HepG2 (cell line): ENCODE results near the gene KLHDC2. TPM values are rescaled to one million over a fixed set of nuclear protein-coding genes. Genes with fewer than 3 reads are reported as not detected.

Experiments
- ATAC-seq: fragments of 200-7000 bp; cut with Tn5 transposase; 3 replicates; pipeline ENCODE4 v1.9.1; 2020; ENCODE audit warnings: mild to moderate bottlenecking, moderate library complexity
- BruUV-seq: library from RNA; stranded (reverse); fragments of 400-500 nt; replicated peaks from 2 replicates; lab custom pipeline; 2021; lab: Mats Ljungman, UMichigan
- CTCF ChIA-PET: fragments of 300-600 bp; formaldehyde crosslinking; extraction: SDS; loops from one replicate; lab custom pipeline; 2021; ENCODE audit warnings: low total read pairs, inconsistent platforms, low intra/inter-chr PET ratio; lab: Yijun Ruan, JAX
- POLR2A ChIA-PET: fragments of 350-600 bp; sonication (Branson Sonifier 250); formaldehyde crosslinking; loops from one replicate; lab custom pipeline; 2020; ENCODE audit warnings: antibody characterized with exemption, inconsistent platforms; lab: Yijun Ruan, JAX
- DNase-seq: peaks from one replicate; pipeline ENCODE4 v3.0.0-alpha.2; 2015; ENCODE audit warnings: low spot score
- FAIRE-seq: peaks from 3 replicates; lab custom pipeline; 2011; peaks lifted over from hg19 to GRCh38; lab: Jason Lieb, UNC
- H2AFZ ChIP-seq: one replicate; pipeline ENCODE4 v1.6.1; 2011; ENCODE audit warnings: low read length, inconsistent platforms
- H3K27ac ChIP-seq: fragments of 300-600 bp; 3 replicates; pipeline ENCODE4 v1.8.0; 2011; ENCODE audit warnings: mixed run types, mild to moderate bottlenecking, mixed read lengths, low read length, inconsistent platforms; ENCODE audit not compliant: insufficient read depth; ENCODE audit errors: extremely low read length
- H3K27me3 ChIP-seq, 2 experiments: fragments of 200-600 bp in 1 of 2; 2 replicates in 1 of 2; 3 replicates in 1 of 2; pipeline versions ENCODE4 v1.6.0 to v1.8.0; 2011; ENCODE audit warnings: low read length in 2 of 2, mild to moderate bottlenecking in 2 of 2, moderate library complexity in 2 of 2, inconsistent platforms in 1 of 2; ENCODE audit not compliant: insufficient read depth in 2 of 2, control insufficient read depth in 1 of 2
- H3K36me3 ChIP-seq, 2 experiments: fragments of 200-600 bp in 1 of 2; replicated peaks in 1 of 2; 2 replicates in 1 of 2; 3 replicates in 1 of 2; pipeline versions ENCODE4 v1.5.1 to v1.8.0; 2011; ENCODE audit warnings: low read length in 2 of 2, inconsistent platforms in 1 of 2; ENCODE audit not compliant: insufficient read depth in 2 of 2, control insufficient read depth in 1 of 2
- H3K4me1 ChIP-seq: 2 replicates; pipeline ENCODE4 v1.5.1; 2012; ENCODE audit warnings: low read length, inconsistent platforms; ENCODE audit not compliant: insufficient read depth
- H3K4me2 ChIP-seq: 2 replicates; pipeline ENCODE4 v1.6.0; 2011; ENCODE audit warnings: low read depth, low read length, inconsistent platforms
- H3K4me3 ChIP-seq, 3 experiments: fragments of 200-600 bp in 1 of 3; sonication (generic), shearing (Covaris generic) in 1 of 3; replicated peaks in 1 of 3; 2 replicates each; pipeline ENCODE4 v1.5.1; 2011 to 2016; ENCODE audit warnings: low read length in 3 of 3, inconsistent platforms in 2 of 3, low read depth in 2 of 3, mild to moderate bottlenecking in 2 of 3, control low read depth in 1 of 3, mixed read lengths in 1 of 3; ENCODE audit not compliant: insufficient read depth in 1 of 3
- H3K79me2 ChIP-seq: one replicate; pipeline ENCODE4 v1.6.1; 2011; ENCODE audit warnings: low read length, inconsistent platforms; ENCODE audit not compliant: insufficient read depth
- H3K9ac ChIP-seq: 2 replicates; pipeline ENCODE4 v1.6.0; 2011; ENCODE audit warnings: mild to moderate bottlenecking, low read depth, low read length, inconsistent platforms; ENCODE audit not compliant: insufficient read depth
- H3K9me3 ChIP-seq: 2 replicates; pipeline ENCODE4 v1.5.1; 2012; ENCODE audit warnings: mild to moderate bottlenecking, low read length
- H4K20me1 ChIP-seq: 2 replicates; pipeline ENCODE4 v1.6.0; 2011; ENCODE audit warnings: inconsistent platforms, mild to moderate bottlenecking, low read length, moderate library complexity; ENCODE audit not compliant: insufficient read depth
- ATM ChIP-seq: fragments of 450-650 bp; IDR thresholded peaks from 2 replicates; pipeline ENCODE4 v1.7.1; 2017; ENCODE audit warnings: mild to moderate bottlenecking, borderline replicate concordance
- NFIC ChIP-seq: IDR thresholded peaks from 2 replicates; pipeline ENCODE4 v1.6.1; 2012; ENCODE audit warnings: mild to moderate bottlenecking, low read length, inconsistent platforms
- ZFP36 ChIP-seq: fragments of 150-350 bp; IDR thresholded peaks from 2 replicates; pipeline ENCODE4 v1.6.1; 2018; ENCODE audit warnings: borderline replicate concordance, low read length, low read depth; ENCODE audit not compliant: partially characterized antibody
- ZFP36L2 ChIP-seq: sonication (generic); formaldehyde crosslinking; IDR thresholded peaks from 2 replicates; pipeline ENCODE4 v1.4.0; 2020; ENCODE audit warnings: missing genetic modification reagents
- ZNF253 ChIP-seq: sonication (generic); formaldehyde crosslinking; IDR thresholded peaks from 2 replicates; pipeline ENCODE4 v1.8.0; 2022; ENCODE audit warnings: mild to moderate bottlenecking, missing genetic modification reagents, borderline replicate concordance
- ZNF33A ChIP-seq: sonication (generic); formaldehyde crosslinking; IDR thresholded peaks from 2 replicates; pipeline ENCODE4 v1.5.1; 2020; ENCODE audit warnings: missing genetic modification reagents, mild to moderate bottlenecking, moderate library complexity, borderline replicate concordance
- ZNF672 ChIP-seq: sonication (generic); formaldehyde crosslinking; IDR thresholded peaks from 2 replicates; pipeline ENCODE4 v1.8.1; 2022; ENCODE audit warnings: missing genetic modification reagents
- WGBS: methylation state at CpG from one replicate; pipeline ENCODE4 v1.1.6; 2017; ENCODE audit warnings: low lambda C conversion rate; 5-methylcytosine and 5-hydroxymethylcytosine counted together
- in situ Hi-C: cut with HindIII; loops from 2 replicates; pipeline ENCODE4 v1.10.0; 2017; ENCODE audit warnings: low pct_unique_long_range_greater_than_20kb; ENCODE audit not compliant: extremely low pct_ligation_motif_present
- intact Hi-C: fragments of 100-400 bp; cut with micrococcal nuclease; formaldehyde crosslinking; loops from one replicate; pipeline ENCODE4 v1.10.0; 2022; ENCODE audit not compliant: unreplicated experiment
- polyA plus RNA-seq, 8 experiments: library from polyadenylated mRNA; depleted of rRNA in 3 of 8; stranded (reverse) in 7 of 8; unstranded in 1 of 8; fragments of >200 nt; fragmentation: Illumina TruSeq in 4 of 8; extraction: Trizol in 4 of 8; gene quantifications; 2 replicates each; pipeline versions ENCODE4 v1.2.1 to v1.2.3, GENCODE V29; 2011 to 2016; ENCODE audit warnings: low read depth in 4 of 8, missing spikeins in 1 of 8, mixed read lengths in 1 of 8; ENCODE audit not compliant: insufficient read depth in 1 of 8
- total RNA-seq, 5 experiments: library from RNA; depleted of rRNA; stranded (reverse); fragments of >200 nt; fragmentation: Illumina TruSeq; extraction: Trizol; gene quantifications; 2 replicates each; pipeline ENCODE4 v1.2.3, GENCODE V29; 2016; ENCODE audit warnings: low read depth in 1 of 5
- TF ChIP-seq, protein P1 (sequence below): sonication (generic); formaldehyde crosslinking; IDR thresholded peaks from 2 replicates; pipeline ENCODE4 v1.8.0; 2022; ENCODE audit warnings: missing genetic modification reagents, mild to moderate bottlenecking, moderate library complexity, borderline replicate concordance
- TF ChIP-seq, protein P2 (sequence below): sonication (generic); formaldehyde crosslinking; IDR thresholded peaks from 2 replicates; pipeline ENCODE4 v1.5.0; 2020; ENCODE audit warnings: missing genetic modification reagents
- TF ChIP-seq, protein P3 (sequence below): IDR thresholded peaks from 2 replicates; pipeline ENCODE4 v1.6.1; 2012; ENCODE audit warnings: low read depth, low read length, improper control_type of control experiment
- TF ChIP-seq, protein P4 (sequence below): sonication (generic); formaldehyde crosslinking; IDR thresholded peaks from 2 replicates; pipeline ENCODE4 v1.5.0; 2020; ENCODE audit warnings: missing genetic modification reagents
- TF ChIP-seq, protein P5 (sequence below): sonication (generic); formaldehyde crosslinking; IDR thresholded peaks from 2 replicates; pipeline ENCODE4 v1.4.0; 2020; ENCODE audit warnings: missing genetic modification reagents

KLHDC2 gene
- total and polyA plus RNA-seq, 2 of the 13 experiments (the other 11 are each of a cell fraction or from before 2014, with no cell fraction given), result 95.5 to 170 TPM

DNA sequence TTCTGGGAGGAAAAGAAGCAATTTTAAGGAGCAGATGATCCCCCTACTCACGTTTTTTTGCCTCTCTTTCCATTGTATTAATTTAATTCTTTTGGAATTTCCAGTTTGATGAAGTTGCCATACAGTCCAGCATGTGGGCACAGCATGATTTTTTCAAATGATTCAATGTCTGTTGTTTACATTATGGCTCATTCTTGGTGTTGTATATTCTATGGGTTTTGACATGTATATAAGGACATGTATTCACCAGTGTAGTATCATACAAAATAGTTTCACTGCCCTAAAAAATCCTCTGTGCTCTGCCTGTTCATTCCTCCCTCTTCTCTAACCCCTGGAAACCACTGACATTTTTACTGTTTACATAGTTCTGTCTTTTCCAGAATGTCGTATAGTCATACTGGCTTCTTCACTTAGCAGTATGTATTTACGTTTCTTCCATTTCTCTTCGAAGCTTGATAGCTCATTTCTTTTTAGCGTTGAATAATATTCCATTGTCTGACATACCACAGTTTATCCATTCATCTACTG lies 13.3 kb upstream of the KLHDC2 start:
- no TSS peak for BruUV-seq

More for the DNA sequence above, 13.3 kb upstream of the KLHDC2 start:
- Histone ChIP-seq H4K20me1 (no peaks in the 10 kb centered on the region), H3K9me3 (no peaks in the 10 kb centered on the region), H3K9ac (no peak overlapping the region), H3K4me3 (no peak overlapping the region), H3K36me3 (no peaks in the 10 kb centered on the region), H3K4me1 (no peaks in the 10 kb centered on the region; the same call in 1 of the 2 replicates), H3K79me2 (no peaks in the 10 kb centered on the region), H3K27ac (no peak overlapping the region), H3K27me3 (no peaks in the 10 kb centered on the region), H2AFZ (no peak overlapping the region), H3K4me2 (no peak overlapping the region)
- FAIRE-seq (no peak), DNase-seq (no peak), ATAC-seq (no peak)
- intact Hi-C loops, result no loop called here
- 46% methylated on average over 5 of the region's 5 CpGs for WGBS
- ChIA-PET CTCF (no interaction called here), POLR2A (interaction anchor here (0.9 kb wide), 1 partner anchor 15 kb away, joined by 3 read pairs; no protein-coding TSS in a partner anchor)
- TF ChIP-seq ZNF33A (CRISPR knock-in tag), result no peak
- TF ChIP-seq NFIC, result no peak
- TF ChIP-seq, protein P1, sequence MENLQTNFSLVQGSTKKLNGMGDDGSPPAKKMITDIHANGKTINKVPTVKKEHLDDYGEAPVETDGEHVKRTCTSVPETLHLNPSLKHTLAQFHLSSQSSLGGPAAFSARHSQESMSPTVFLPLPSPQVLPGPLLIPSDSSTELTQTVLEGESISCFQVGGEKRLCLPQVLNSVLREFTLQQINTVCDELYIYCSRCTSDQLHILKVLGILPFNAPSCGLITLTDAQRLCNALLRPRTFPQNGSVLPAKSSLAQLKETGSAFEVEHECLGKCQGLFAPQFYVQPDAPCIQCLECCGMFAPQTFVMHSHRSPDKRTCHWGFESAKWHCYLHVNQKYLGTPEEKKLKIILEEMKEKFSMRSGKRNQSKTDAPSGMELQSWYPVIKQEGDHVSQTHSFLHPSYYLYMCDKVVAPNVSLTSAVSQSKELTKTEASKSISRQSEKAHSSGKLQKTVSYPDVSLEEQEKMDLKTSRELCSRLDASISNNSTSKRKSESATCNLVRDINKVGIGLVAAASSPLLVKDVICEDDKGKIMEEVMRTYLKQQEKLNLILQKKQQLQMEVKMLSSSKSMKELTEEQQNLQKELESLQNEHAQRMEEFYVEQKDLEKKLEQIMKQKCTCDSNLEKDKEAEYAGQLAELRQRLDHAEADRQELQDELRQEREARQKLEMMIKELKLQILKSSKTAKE (CRISPR knock-in tag), result no peak
- TF ChIP-seq, protein P2, sequence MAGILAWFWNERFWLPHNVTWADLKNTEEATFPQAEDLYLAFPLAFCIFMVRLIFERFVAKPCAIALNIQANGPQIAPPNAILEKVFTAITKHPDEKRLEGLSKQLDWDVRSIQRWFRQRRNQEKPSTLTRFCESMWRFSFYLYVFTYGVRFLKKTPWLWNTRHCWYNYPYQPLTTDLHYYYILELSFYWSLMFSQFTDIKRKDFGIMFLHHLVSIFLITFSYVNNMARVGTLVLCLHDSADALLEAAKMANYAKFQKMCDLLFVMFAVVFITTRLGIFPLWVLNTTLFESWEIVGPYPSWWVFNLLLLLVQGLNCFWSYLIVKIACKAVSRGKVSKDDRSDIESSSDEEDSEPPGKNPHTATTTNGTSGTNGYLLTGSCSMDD, result no peak
- TF ChIP-seq, protein P3, sequence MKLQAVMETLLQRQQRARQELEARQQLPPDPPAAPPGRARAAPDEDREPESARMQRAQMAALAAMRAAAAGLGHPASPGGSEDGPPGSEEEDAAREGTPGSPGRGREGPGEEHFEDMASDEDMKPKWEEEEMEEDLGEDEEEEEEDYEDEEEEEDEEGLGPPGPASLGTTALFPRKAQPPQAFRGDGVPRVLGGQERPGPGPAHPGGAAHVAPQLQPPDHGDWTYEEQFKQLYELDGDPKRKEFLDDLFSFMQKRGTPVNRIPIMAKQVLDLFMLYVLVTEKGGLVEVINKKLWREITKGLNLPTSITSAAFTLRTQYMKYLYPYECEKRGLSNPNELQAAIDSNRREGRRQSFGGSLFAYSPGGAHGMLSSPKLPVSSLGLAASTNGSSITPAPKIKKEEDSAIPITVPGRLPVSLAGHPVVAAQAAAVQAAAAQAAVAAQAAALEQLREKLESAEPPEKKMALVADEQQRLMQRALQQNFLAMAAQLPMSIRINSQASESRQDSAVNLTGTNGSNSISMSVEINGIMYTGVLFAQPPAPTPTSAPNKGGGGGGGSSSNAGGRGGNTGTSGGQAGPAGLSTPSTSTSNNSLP, result no peak
- TF ChIP-seq ZNF253 (CRISPR knock-in tag), result no peak
- TF ChIP-seq, protein P4, sequence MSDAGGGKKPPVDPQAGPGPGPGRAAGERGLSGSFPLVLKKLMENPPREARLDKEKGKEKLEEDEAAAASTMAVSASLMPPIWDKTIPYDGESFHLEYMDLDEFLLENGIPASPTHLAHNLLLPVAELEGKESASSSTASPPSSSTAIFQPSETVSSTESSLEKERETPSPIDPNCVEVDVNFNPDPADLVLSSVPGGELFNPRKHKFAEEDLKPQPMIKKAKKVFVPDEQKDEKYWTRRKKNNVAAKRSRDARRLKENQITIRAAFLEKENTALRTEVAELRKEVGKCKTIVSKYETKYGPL (CRISPR knock-in tag), result no peak
- no peak for TF ChIP-seq ATM
- no peak for TF ChIP-seq ZFP36
- TF ChIP-seq, protein P5, sequence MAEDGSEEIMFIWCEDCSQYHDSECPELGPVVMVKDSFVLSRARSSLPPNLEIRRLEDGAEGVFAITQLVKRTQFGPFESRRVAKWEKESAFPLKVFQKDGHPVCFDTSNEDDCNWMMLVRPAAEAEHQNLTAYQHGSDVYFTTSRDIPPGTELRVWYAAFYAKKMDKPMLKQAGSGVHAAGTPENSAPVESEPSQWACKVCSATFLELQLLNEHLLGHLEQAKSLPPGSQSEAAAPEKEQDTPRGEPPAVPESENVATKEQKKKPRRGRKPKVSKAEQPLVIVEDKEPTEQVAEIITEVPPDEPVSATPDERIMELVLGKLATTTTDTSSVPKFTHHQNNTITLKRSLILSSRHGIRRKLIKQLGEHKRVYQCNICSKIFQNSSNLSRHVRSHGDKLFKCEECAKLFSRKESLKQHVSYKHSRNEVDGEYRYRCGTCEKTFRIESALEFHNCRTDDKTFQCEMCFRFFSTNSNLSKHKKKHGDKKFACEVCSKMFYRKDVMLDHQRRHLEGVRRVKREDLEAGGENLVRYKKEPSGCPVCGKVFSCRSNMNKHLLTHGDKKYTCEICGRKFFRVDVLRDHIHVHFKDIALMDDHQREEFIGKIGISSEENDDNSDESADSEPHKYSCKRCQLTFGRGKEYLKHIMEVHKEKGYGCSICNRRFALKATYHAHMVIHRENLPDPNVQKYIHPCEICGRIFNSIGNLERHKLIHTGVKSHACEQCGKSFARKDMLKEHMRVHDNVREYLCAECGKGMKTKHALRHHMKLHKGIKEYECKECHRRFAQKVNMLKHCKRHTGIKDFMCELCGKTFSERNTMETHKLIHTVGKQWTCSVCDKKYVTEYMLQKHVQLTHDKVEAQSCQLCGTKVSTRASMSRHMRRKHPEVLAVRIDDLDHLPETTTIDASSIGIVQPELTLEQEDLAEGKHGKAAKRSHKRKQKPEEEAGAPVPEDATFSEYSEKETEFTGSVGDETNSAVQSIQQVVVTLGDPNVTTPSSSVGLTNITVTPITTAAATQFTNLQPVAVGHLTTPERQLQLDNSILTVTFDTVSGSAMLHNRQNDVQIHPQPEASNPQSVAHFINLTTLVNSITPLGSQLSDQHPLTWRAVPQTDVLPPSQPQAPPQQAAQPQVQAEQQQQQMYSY (CRISPR knock-in tag), result no peak
- TF ChIP-seq ZFP36L2 (CRISPR knock-in tag), result no peak
- TF ChIP-seq ZNF672 (CRISPR knock-in tag), result no peak
- in situ Hi-C loops, result no loop called here
